Measurements from ENCODE around the gene HSP90AA1. TPM values are rescaled to one million over a fixed set of nuclear protein-coding genes. Genes with fewer than 3 reads are reported as not detected.
"Not testable (repeated sequence)": the region's sequence is repeated elsewhere in the genome, so short reads cannot be mapped to it uniquely, and the experiment has no call there.

HSP90AA1 gene
- total RNA-seq, 4 donors from 2014 or later: 240 to 651 (median 430) TPM

DNA sequence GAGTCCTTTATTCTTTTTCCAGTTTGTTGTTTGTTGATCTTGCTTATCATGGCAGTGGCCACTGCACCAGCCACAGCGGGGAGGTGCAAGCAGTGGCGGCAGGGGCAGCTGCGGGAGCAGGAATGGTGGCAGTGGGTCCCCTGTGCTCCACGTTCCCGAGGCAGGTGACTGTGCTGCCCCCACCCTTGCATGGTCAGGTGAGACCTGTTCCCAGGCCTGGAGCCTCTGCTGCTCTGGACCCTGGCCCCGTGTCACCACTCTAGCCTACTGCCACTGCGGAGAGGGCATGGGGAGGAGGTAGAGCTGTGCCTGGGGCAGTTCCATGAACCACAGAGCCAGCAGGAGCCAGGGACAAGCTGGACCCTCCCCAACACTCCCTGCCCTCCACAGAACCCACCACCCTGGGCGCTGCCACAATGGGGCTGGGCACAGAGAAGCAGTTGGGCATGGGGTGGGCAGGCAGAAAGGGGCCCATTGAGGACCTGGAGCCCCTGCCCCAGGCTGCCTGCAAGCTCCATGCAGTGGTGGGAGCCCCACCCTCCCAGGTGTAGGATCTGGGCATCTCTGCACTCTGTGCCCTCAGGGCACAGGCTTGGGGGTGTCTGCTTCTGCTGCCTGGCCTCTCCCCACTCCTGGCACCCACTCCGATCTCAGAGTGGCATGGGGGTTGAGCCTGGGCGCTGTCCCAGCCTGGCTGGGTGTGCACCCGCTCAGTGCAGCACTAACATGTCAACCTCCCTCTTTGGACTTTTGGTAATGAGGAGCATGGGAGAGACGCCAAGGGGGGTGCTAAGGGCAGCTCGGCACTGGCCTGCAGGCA lies 29.7 kb upstream of the HSP90AA1 start:
- TF ChIP-seq POLR2A (IDR thresholded peaks at IDR 0.05): no peak
- TF ChIP-seq CTCF (IDR thresholded peaks at IDR 0.05): no peak
- TF ChIP-seq EP300 (IDR thresholded peaks at IDR 0.05): no peak
- no peak for TF ChIP-seq POLR2AphosphoS5 (IDR thresholded peaks at IDR 0.05)

GRCh38 chr14:102111101-102111500 lies 24.3 kb upstream of the HSP90AA1 start:
- Histone ChIP-seq H3K9me3 (no peaks in the 10 kb centered on the region), H3K36me3 (no peaks in the 10 kb centered on the region), H3K27me3 (no peaks in the 10 kb centered on the region), H3K4me3 (no peak overlapping the region), H3K27ac (no peak overlapping the region), H3K4me1 (no peaks in the 10 kb centered on the region)
- TF ChIP-seq POLR2AphosphoS5 (IDR thresholded peaks at IDR 0.05): no peak
- no peak for TF ChIP-seq CTCF (IDR thresholded peaks at IDR 0.05)
- no peak for TF ChIP-seq POLR2A (IDR thresholded peaks at IDR 0.05)
- TF ChIP-seq EP300 (IDR thresholded peaks at IDR 0.05): no peak
- DNase-seq (ENCODE audit: low spot score in 2 of 2): no peak
- 97% methylated on average over 3 of the region's 3 CpGs for WGBS

More for the DNA sequence above, 29.7 kb upstream of the HSP90AA1 start:
- Histone ChIP-seq H3K27ac (no peak overlapping the region), H3K9me3 (no peaks in the 10 kb centered on the region), H3K4me1 (no peaks in the 10 kb centered on the region), H3K36me3 (no peaks in the 10 kb centered on the region), H3K27me3 (no peaks in the 10 kb centered on the region), H3K4me3 (no peak overlapping the region)
- no peak for DNase-seq (ENCODE audit: low spot score in 2 of 2)
- 97% methylated on average over 8 of the region's 13 CpGs for WGBS

- not testable (repeated sequence) for H3K4me3 ChIP-seq; H3K4me1 ChIP-seq; H3K27ac ChIP-seq; DNase-seq (ENCODE audit: low spot score in 2 of 2); H3K9me3 ChIP-seq; H3K36me3 ChIP-seq; H3K27me3 ChIP-seq
- 89% methylated on average over 1 of the region's 1 CpG for WGBS
Observed at GRCh38 chr14:102109332-102109731, 22.5 kb upstream of the HSP90AA1 start.

DNA sequence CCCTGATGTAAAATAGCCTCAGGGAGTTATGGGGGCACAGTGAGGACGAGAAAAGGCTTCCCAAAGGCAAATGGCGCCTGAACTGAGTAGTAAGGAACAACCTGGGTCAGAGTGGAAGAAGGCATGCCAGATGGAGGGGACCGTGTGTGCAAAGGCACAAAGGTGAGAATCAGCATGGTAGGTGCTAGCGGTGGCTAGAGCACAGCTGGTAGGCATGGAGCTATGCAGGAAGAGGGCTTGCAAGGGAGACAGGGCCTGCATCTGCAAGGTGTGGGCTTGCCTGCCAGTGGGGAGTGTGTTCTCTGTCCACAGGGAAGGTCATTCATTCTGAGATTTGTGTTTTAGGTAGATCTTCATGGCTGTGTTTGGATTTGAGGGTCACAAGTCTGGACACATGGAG lies 18.5 kb upstream of the HSP90AA1 start:
- Histone ChIP-seq H3K4me3 (no peak overlapping the region), H3K9me3 (no peaks in the 10 kb centered on the region), H3K27ac (no peak overlapping the region), H3K27me3 (no peaks in the 10 kb centered on the region), H3K4me1 (no peaks in the 10 kb centered on the region), H3K36me3 (no peaks in the 10 kb centered on the region)
- WGBS: 89% methylated on average over 4 of the region's 4 CpGs
- no peak for DNase-seq (ENCODE audit: low spot score in 2 of 2)
- TF ChIP-seq POLR2A (IDR thresholded peaks at IDR 0.05) (no peak), POLR2AphosphoS5 (IDR thresholded peaks at IDR 0.05) (no peak), CTCF (IDR thresholded peaks at IDR 0.05) (no peak), EP300 (IDR thresholded peaks at IDR 0.05) (no peak)

DNA sequence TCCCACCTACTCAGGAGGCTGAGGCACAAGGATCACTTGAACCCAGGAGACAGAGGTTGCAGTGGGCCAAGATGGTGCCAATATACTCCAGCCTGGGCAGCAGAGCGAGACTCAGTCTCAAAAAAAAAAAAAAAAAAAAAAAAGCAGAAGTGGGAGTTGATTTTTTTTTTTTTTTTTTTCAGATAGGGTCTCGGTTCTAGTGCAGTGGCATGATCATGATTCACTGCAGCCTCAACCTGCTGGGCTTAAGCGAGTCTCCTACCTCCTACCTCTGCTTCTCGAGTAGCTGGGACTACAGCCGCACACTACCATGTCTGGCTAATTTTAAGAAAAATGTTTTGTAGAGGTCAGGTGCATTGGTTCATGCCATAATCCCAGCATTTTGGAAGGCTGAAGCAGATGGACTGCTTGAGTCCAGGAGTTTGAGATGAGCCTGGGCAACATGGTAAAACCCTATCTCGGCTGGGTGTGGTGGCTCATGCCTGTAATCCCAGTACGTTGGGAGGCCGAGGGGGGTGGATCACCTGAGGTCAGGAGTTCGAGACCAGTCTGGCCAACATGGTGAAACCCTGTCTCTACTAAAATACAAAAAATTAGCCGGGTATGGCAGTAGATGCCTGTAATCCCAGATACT lies 16.3 kb upstream of the HSP90AA1 start:
- DNase-seq (ENCODE audit: low spot score in 2 of 2): no peak
- 91% methylated on average over 10 of the region's 10 CpGs for WGBS

More for the DNA sequence above, 16.3 kb upstream of the HSP90AA1 start:
- Histone ChIP-seq H3K27me3 (no peaks in the 10 kb centered on the region), H3K4me3 (no peak overlapping the region), H3K4me1 (no peaks in the 10 kb centered on the region), H3K27ac (no peak overlapping the region), H3K9me3 (no peaks in the 10 kb centered on the region), H3K36me3 (no peaks in the 10 kb centered on the region)
- no peak for TF ChIP-seq POLR2A (IDR thresholded peaks at IDR 0.05)
- no peak for TF ChIP-seq EP300 (IDR thresholded peaks at IDR 0.05)
- TF ChIP-seq POLR2AphosphoS5 (IDR thresholded peaks at IDR 0.05): no peak
- no peak for TF ChIP-seq CTCF (IDR thresholded peaks at IDR 0.05)

Measured in suprapubic skin (tissue), 4 donors.